ENCODE measurements around the gene LITAF.
A peak's percentile ranks its signal among the peaks of the same experiment; 100 is the strongest.

Gene LITAF

DNA sequence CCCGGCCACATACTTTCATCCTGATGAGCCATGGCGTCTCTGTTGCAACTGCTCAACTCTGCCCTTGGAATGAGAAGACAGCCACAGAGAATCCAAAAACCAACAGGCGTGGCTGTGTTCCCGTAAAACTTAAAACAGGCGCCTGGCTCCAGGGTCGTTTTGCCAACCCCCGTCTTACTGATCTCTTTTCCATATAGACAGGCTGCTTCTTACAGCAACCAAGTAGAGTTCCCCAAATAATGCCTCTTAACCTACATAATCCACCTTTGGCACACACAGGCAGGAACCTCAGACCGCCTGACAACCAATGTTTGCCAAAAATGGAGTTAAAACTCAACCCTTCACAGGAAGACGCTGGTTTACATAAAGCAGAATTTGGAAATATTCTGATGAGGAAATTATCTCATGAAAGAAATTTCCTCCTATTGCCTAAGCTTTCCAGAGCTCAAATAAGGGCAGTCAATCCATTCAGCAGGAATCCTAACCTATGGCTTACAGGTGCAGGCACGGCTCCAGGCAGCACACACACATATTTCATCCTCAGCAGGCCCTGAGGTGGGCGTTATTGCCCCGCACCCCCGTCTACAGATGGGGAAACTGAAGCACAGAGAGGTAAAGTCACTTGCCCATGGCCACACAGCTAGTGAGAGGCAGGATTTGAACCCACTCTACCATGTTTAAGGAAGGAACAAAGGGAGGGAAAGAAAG is 35.8 kb downstream of the LITAF start:
- no peak for DNase-seq

DNA sequence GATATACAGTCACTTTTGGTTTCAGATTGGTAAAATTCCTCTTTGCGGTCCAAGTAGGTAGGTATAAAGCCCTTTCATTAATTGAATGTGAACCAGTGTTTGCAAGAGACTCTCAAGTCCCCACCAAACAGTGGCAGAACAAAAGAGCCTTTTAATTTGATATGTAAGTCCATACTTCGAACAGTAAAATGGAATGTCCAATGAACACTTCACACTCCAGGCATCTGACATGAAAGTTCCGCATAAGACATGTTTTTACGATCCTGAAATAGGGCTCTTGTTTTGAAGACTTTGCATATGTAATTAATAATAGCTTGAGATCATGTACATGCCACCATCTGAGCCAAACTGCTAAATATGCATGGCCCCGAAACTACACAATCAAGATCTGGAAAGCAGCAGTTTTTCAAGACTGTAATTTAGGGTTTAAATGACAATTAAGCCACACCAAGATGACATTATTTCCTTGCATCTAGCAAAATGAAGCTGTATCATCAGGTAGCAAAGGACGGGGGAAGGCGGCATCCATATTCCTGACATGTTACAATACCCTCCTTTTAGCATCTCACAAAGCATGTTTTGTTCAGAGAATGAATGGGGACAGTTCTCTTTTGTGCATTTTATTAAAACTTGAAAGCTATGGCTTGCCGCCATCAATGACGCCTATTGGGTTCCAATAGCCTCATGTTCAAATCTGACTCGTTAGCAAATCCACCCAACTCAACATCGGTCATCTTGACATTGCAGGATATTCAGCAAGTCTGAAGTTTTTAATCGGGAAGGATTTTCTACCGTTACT is 39.4 kb downstream of the LITAF start:
- DNase-seq = no peak

DNA sequence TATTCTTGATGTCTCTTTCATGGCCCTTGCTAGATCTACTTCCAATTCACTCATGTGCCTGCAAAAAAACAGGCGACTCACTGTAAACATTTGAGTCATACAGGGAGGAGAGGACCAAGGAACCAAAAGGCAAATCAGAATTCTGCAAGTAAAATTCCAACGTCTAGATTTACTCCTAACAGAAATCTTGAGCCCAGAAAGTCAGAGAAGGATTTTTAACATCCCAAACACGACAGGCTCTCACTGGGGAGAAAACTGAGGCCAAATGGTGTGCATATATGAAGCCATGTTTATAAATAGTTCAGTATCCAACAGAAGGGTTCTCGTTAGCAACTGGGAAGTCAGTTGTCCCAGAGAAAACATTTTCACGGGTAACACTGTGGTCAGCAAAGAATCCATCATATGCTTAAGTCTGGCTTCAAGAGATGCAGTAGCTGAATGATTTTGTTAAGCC is 40.1 kb downstream of the LITAF start:
- DNase-seq = no peak

DNA sequence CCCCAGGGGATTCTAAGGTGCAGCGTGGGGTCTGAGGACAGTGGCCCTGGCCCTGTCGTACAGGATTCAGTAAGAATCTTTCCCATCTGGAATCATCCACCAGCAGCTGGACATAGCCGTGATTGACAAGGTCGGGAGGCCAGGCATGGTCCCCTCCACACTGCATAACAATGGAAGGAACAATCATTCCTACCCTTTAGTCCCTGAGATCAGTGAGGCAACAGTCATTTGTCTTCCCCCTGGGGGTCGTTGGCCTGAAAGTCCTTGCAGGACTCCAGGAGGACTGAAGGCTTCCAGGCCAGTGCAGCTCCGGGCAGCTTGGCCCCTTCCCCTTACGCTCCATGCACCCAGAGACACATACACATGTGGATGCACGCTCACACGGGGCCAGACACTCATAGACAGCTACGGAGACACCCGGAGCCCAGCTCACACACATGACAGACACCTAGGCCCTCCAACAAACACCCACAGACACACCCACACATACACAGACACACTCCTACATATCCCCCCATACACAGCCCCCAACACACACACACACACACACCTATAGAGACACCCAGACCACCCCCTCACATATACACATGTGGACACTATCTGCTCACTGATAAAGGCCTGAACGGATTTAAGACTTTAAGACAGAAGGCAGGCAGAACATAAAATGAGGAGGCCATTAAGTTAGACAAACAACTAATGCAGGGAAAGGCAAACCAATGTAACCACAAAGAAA is 42.9 kb downstream of the LITAF start:
- DNase-seq = no peak

DNA sequence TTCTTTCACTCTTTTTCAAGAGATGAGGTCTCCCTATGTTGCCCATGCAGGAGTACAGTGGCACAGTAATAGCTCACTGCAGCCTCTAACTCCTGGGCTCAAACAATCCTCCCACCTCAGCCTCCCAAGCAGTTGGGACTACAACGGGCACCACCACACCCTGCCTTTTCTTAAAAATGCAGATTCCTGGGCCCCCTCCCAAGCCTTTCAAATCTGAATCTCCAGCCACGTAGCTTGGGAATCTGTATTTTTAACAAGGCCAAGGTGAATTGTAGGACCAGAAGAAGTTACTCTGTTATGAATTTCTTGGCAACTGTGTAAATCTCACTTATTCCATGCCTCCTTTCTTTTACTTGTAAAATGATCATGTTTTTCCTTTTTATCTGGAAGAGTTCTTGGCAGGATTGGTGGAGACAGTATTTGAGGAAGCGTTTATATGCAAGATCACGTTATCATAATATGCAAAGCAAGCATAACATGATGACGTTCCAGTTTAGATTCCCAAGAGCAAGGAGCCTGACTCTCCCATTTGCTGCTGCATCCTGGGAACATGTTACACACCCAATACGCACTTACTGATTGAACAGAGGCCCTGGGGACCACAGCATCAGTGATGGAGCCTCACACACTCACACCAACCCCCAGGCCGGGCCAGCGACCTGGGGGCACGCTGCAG is 44.5 kb downstream of the LITAF start:
- DNase-seq = no peak

DNA sequence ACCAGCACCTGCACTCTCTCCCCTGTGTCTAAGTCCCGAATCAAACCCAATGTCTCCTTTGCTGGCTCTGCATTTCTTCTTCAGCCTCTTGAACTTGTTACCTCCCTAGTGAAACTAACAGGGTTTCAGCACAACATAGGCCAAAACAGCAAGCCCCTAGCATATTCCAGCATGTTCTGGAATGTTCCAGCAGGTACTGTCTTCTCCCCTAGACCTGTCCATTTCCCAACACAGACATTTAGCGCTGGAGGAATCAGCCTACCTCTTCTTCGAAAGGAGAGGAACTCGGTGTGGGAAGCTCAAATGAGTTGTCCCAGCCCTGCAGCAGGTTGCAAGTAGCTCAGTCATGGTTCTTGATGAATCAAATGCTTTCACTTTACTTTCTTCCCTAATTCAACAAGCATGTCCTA is 47.1 kb downstream of the LITAF start:
- DNase-seq = no peak

DNA sequence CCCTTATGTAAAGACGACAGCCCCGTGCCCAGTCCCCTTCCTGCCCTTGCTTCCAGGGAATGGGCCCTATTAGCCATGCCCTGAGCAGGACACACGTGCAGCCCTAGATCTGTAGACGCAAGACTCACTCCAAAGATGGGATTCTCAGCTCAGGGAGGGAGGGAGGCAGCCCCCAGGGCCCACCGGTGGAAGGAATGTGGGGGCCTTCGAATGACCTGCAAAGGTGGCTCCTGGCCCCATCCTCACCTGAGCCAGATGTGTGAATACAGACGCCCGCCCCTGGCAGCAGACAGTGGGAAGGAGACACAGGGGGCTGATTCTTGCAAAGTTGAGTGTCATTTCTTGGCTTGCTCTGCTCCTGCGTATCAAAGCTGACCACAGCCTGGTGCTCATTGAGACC is 47.8 kb downstream of the LITAF start:
- DNase-seq = no peak

DNA sequence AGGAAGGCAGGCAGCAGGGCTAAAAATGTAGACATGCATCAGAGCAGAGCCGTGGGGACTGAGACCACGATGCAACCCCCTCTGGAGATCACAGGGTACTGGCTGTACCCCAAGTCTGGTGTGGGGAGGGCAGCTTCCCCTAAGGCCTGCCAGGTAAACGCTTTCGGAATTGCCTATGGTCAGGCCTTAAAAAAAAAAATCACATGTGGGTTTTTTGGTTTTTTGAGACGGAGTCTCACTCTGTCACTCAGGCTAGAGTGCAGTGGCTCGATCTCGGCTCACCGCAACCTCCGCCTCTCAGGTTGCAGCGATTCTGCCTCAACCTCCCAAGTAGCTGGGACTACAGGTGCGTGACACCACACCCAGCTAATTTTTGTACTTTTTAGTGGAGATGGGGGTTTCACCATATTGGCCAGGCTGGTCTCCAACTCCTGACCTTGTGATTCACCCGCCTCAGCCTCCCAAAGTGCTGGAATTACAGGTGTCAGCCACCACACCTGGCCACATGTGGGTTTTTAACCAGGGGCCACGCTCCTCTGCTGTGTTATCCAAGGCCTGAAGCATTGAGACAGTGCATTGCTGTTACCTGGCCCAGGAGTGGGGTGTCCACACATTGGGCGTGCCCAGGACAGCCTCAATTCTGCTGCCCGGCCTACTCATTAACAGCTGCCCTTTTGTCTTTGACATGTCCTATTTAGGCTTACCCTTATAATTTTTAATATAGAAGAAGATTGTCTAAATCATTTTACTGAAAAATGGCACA is 50.4 kb downstream of the LITAF start:
- peak in 1 of 2 donors; percentile 14 for DNase-seq

DNA sequence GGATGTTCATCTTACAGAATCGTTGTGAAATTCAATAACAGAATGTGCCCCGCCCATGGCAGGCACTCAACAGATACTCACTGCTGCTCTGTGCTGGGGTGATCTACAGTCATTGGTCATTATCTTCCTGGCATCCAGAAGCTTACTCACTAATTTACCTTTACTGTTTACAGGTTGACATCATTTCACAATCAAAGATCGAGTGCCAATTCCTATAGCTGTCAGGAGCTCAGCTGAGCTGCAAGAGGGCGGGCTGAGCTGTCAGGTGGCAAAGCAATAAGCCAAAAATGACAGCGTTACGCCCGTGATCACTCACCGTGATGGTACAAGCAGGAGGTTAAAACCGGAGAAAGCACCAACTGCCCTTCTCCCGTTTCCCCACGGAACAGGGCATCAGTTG is 51.2 kb downstream of the LITAF start:
- no peak for DNase-seq

DNA sequence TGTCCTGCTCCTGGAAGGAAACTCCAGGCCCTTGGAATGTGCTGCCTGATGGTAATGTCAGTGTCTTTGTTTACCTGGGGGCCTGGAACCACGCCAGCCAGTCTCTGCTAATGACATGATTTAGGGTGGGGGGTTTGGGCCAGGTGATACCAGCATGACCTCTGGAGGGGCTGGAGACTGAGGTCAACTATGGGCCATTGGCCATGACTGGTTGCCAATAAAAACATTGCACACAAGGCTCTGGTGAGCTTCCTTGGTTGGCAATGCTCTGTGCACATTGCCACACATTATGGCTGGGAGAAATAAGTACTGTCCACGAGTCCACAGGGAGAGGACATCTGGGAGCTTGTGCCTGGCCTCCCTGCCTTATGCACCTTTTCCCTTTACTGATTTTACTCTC is 52.5 kb downstream of the LITAF start:
- no peak for DNase-seq

DNA sequence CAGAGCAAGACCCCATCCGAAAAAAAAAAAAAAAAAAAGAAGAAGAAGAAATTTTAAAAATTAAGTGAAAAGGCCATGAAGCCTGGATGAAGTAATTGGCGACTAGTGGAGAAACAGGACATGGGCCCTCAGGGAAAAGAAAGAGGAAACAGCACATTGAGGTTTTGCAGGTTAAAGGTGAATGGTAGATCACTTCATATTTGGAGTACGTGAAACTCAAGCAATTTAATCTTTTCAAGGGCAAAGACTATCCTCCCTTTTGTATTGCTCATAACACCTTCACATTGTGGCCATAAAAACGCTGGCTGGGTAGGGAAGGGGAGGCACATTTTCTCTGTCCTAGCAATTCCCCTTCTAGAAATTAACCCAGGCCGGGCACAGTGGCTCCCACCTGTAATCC is 53.1 kb downstream of the LITAF start:
- DNase-seq = no peak

DNA sequence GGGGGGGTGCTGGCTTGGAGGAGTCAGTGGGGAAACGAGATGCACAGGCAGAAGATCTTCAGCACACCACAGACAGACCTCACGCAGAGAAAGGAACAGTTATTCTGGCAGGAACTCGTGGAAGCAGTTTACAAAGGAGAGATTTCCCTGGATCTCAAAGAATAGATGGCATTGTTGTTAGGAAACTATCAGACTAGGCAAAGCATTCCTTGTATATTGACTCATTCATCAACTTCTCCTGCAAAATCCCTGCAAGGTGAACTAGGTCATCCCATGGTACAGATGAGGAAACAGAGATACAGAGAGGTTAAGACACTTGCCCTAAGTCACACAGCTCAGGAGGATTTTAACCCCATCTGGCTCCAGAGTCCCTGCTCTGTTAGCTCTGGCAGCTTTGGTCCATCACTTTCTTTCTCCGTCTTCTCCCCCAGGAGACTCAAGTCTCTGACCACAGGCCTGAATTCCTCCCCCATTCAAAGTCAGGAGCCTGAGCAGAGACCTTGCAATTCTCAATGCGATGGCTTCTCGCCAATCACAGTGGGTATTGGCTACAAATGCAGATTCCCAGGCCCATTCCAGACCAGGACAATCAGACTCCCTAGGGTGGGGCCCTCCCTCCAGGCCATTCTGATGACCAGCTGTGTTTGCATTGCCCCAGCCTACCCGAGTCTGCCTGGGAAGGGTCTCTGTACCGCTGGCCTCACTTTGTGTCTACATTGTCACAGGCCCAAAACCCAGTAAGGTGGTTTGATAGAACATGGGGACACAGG is 56.4 kb downstream of the LITAF start:
- no peak for DNase-seq

DNA sequence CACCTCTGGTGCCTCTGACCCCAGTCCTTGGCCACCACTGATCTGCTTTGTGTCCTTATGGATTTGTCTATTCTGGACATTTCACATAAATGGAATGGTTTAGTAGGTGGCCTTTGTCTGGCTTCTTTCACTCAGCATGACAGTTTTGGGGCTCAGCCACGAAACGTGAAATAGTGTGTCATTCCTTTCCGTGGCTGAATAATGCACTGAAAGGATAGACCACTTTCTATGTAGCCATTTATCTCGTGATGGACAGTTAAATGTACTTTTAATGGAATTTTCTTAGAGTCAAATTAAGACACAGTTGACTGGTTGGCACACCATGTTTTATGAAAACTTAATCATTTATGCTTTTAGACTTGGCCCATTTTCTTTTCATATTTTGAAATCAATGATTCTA is 57.4 kb downstream of the LITAF start:
- DNase-seq = no peak

DNA sequence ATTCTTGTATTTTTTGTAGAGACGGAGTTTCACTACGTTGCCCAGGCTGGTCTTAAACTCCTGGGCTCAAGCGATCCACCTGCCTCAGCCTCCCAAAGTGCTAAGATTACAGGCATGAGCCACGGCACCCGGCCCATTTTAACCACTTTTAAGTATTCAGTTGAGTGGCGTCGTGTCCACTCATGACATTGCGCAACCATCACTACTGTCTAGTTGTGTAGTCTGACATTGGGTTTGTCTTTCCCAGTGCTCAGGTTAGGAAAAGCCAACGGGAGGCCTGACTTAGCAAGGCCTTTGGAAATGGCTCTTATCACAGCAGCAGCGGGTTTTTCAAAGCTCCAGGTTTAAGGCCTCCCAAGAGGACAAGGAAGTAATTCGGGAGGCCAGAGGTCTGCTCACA is 58.7 kb downstream of the LITAF start:
- no peak for DNase-seq

DNA sequence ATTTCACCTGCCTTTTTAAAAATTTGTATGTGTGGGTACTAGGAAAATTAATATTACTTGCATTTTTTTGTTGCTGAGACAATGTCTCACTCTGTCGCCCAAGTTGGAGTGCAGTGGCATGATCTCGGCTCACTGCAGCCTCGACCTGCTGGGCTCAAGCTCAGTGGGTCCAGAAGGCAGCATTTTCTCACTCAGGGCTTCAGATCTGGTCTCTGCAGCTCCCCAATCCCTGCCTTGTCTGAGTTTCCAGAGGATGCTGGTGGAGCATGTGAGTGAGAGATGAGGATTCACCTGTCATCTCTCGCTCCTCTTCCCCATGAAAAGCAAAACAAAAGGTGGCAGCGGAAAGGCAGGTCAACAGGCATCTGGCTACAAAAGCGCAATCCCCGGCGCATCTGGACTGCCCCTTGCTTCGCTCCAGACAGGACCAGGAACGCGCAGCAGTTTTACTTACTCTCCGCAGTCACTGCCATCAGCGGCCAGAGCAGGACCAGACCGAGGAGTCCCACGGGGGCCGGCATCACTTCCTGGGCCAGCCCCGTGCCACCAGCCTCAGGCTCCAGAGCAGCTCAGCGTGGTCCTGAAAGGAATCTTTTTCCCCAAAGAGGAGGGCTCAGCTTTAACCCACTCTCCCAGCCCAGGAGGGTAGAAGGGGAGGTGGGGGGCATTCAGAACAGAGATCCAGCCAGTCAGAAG is 59.9 kb downstream of the LITAF start:
- DNase-seq = no peak

DNA sequence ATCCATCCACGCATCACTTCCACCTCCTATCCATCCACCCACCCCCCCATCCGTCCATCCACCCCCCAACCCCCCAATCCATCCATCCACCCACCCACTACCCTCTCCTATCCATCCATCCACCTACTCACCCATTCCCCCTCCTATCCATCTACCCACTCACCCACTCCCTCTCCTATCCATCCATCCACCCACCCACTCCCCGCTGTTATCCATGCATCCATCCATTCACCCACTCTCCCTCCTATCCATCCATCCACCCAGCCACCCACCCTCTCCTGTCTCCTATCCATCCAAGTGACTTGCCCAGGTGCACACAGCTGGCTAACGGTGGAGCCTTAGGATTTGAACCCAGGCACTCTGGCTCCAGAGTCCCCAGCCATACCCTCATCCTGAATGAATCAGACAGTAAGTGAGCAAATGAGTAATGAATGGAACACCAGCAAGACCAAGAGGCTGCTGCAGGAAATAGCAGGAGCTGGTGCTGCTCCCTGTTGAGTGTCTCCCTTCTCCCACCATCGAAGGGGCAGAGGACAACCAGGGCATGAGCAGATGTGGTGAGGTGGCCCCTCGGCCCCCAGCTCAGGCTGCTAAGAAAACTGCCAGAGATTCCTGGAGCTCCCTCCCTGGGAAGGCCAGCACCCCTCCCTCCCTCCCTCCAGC is 62.5 kb downstream of the LITAF start:
- no peak for DNase-seq

DNA sequence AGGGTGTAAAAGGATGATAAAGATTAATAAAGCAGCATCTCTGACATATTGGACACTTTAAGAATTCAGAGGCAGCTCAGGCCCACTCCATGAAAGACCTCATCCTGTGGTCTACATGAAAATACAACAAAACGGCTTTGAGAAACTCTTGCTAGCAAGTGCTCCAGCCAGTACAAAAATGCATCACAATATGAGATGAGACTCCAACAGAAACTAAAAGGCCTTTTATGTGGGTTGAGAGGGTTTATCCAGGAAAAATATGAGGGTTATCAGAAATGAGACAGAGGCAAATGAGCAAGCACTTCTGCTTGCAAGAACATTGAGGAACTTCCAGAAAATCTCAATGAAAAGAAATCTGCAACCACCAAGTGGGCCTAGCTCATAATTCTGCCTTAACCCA is 65.7 kb downstream of the LITAF start:
- DNase-seq = no peak

DNA sequence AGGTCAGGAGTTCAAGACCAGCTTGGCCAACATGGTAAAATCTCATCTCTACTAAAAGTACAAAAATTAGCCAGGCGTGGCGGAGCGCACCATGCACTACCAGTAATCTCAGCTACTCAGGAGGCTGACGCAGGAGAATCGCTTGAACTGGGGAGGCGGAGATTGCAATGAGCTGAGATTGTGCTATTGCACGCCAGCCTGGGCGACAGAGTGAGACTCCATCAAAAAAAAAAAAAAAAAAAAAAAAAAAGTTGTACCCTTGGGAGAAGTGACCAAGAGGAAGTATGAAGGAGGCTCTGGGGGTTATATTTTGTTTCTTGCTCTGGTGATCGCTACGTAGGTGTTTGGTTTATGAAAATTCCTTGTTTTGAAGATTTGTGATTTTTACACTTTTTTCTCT is 66.3 kb downstream of the LITAF start:
- DNase-seq = no peak

DNA sequence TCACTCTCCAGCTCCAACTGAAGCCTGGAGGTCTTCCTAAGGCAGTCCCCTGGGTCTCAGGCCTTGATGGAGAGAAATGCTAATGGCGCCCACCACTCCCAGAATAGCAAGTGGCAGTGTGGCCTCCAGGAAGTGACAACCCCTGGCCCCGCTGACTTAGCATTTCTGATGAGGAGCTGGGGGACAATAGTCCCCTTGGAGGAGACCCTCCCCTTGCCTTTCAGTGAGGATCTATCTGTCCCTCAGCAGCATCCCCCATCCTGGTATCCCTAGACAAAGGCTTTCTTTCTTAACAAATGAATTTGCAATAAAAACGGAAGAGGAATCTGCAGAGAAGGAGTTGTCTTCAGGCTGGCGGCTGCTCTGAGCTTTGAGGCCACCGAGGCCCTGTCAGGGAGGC is 68.8 kb downstream of the LITAF start:
- no peak for DNase-seq

All from CD4-positive, alpha-beta T cell treated with Interferon alpha-2 for 1 hour (primary cell).